Measurements from ENCODE around the gene CNKSR2.

GRCh38 chrX:21412029-21412428 is 37.8 kb downstream of the CNKSR2 start:
- TF ChIP-seq CTCF (IDR thresholded peaks at IDR 0.05) = no peak
- TF ChIP-seq EP300 (IDR thresholded peaks at IDR 0.05) = no peak
